Effector CD4-positive, alpha-beta T cell (primary cell): ENCODE results near the gene TNIK.
"Not testable (repeated sequence)": the region's sequence is repeated elsewhere in the genome, so short reads cannot be mapped to it uniquely, and the experiment has no call there.

Experiments used
- DNase-seq: peaks from one replicate; pipeline ENCODE4 v3.0.0-alpha.2; 2020

TNIK gene

GRCh38 chr3:171333784-171334464, 126.3 kb downstream of the TNIK start:
- DNase-seq, result no peak

GRCh38 chr3:171330938-171331337, 129.3 kb downstream of the TNIK start:
- no peak for DNase-seq

- DNase-seq, result no peak
Measured at GRCh38 chr3:171329746-171330145, 130.5 kb downstream of the TNIK start.

GRCh38 chr3:171328419-171329082, 131.7 kb downstream of the TNIK start:
- DNase-seq, result peak; percentile 20

GRCh38 chr3:171327441-171328174, 132.6 kb downstream of the TNIK start:
- no peak for DNase-seq

DNA sequence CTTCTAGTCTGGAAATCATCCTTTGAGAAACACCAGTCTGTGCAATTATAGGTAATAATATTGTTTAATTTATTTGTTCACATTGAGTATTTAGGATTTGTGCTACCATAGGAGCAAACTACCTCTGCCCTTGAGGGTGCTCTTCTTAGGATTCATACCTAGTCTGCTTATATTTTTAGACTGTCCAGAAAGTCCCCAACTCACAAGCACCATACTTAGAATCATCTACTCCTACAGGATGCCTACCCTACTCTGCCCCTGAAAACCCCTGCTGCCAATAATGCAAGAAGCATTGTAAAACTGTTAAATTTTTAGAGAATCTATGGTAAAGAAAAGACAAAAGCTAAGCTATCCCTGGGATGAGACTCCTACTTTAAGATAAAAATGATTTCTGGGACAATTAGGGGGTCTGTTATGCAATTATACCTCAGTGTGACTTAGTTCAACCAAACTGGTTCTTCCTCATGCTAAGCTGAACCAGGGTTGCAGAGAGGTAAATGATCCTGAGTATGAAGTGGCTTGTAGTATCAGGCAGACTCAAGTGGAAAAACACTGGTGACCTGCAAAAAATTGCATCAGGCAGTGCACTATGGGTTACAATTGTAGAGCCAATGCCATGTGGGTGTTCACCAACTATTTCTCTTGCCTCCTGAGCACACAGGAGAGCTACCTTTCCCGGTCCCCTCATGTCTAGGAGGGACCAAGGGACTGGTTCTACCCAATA, 133.3 kb downstream of the TNIK start:
- DNase-seq, result no peak

GRCh38 chr3:171323938-171324536, 136.2 kb downstream of the TNIK start:
- DNase-seq, result no peak

GRCh38 chr3:171321559-171322360, 138.4 kb downstream of the TNIK start:
- DNase-seq, result no peak

GRCh38 chr3:171320750-171321558, 139.3 kb downstream of the TNIK start:
- DNase-seq, result no peak

DNA sequence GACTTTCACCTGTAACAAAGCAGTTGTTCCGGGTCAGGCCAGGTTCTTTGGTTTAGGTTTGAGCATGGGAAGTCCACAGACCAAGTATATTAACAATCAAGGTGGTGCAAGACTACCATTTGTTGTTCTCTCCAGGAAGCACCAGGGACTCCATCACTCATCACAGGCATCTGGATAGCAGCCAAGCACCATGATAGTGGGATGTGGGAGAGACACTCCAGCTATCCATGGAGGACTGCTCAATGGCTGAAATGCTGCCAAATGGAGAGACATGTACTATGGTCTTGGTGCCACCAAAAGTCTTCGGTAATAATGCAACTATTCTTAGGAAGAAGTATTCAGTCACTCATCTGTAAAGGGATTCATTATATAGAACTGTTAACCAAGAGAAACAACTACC, 143.0 kb downstream of the TNIK start:
- DNase-seq, result no peak

GRCh38 chr3:171315919-171316318, 144.3 kb downstream of the TNIK start:
- DNase-seq, result no peak

DNA sequence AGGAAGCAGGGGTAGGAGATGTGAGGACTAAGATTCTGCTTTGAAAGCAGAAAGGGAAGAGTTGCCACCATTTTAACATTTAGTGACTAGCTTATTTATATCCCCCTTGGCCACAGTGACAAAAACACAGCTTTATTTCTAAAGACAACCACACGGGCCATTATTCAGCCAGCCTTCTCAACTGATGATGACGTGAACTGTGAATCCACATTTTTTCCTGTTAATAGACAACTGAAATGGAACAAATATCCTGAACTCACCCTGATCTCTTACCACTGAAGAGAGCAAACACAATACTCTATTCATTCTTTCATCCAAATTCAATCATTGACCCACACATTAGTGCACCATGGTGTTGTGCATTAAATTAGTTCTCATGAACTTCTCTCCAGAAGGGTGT, 145.1 kb downstream of the TNIK start:
- no peak for DNase-seq

DNA sequence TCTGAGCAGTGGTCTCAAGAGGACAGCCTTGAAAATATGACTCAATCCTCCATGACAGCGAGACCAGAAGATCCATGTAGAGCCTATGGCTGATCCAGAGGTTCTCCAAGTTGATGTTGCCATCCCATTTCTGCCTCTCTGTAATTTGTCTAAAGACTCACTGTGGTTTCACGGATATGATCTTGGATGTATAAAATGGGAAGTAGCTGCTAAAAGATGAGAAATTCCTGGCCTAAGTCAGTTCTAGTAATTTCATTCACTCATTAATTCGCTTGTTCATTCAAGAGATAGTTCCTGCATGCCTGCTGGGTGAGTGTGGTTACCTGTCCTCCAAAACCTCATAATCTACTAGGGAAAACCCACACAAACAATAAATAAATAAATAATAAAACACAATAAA, 145.9 kb downstream of the TNIK start:
- no peak for DNase-seq

DNA sequence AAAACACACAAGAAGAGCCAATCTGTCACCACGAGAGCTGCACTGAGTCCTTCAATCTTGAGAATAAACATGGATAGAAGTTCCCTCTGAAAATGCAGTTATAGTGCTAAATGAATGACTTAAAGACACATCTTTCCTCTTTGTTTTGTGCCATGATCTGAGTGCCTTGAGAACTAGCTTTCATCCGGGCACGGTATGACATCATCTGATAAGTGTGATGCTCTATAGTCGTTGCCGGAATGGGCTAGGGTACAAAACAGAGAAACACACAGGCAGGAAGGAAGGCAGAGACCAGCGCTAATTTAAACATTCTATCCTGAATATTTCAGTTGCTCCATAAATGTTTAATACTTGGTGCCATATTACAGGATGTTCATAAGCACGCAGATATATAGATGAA, 146.5 kb downstream of the TNIK start:
- DNase-seq, result no peak

GRCh38 chr3:171312741-171313140, 147.5 kb downstream of the TNIK start:
- DNase-seq, result no peak

- DNase-seq, result no peak
Measured at GRCh38 chr3:171311784-171312183, 148.4 kb downstream of the TNIK start.

DNA sequence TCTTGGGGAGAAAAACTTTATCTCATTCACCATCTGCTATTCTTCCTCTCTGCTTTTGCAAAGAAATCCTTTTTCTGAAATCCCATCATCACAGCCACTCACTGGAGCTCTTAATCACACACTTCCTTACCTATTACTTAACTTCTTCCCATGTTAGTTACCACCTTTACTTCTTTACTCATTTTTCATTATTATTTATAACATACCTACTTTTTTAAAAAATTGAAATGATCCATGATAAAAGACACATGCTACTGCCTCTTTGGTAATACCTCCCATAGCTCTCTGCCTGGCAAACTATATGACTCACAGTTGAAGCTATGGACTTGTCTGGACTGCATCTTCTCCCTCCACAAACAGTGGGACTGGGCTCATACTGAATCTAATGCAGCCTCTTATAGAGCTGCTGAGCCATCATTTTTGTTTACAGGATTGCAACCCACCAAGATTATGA, 150.3 kb downstream of the TNIK start:
- DNase-seq, result no peak

GRCh38 chr3:171307988-171308387, 152.2 kb downstream of the TNIK start:
- no peak for DNase-seq

- no peak for DNase-seq
Measured at GRCh38 chr3:171307046-171307585, 153.1 kb downstream of the TNIK start.

DNA sequence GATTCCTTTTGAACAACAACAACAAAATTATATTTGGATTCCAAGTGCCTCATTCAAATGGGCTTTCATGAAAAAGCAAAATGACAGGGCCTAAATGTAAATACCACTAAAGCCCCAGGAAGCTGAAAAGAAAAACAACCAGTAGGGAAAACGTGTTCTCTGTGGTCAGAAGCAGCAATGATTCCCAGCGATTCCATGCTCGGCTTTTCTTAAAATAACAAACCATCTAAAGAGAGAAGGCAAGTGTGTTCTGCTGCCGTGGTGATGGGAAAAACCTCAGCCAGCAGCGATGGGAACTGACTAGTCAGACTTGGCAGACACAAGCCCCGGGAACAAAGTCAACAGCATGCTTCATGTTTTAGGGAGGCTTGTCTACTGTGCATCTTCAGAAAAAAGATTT, 153.6 kb downstream of the TNIK start:
- DNase-seq, result no peak

- not testable (repeated sequence) for DNase-seq
Measured at GRCh38 chr3:171305823-171306222, 154.4 kb downstream of the TNIK start.
